Measurements from ENCODE around the gene MCM3. TPM values are rescaled to one million over a fixed set of nuclear protein-coding genes. Genes with fewer than 3 reads are reported as not detected.

MCM3 gene
- polyA plus RNA-seq, 1 of the 3 experiments (the other 2 are of a cell fraction): 62.4 TPM

DNA sequence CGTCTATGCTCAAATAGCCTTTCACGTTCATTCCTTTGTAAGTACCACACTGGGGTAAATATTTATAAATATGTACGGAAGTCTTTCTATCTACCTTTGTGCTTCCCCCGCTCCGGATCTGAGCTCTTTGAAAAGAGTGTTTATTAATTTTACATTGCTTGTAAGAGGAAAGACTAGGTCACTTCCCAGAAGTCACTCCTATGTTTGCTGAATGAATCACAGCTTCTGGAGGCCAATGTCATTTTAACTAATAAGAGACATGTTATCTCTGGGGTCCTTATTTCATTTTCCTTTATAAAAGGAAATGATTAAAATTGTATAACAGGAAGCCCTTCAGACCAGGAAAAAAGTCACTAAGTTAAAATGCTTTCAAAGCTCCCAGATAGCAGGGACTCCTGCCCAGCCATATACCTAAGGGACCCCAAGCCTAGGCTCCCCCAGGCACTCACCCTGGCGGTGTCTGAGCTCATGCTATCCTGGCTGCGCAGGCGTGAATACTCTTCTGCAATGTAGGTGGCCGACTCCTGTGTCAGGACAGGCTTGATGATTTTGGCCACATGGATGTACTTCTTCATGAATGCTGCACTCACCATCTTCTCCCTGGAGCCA is 12.6 kb downstream of the MCM3 start:
- Histone ChIP-seq H3K9me3 (no peaks in the 10 kb centered on the region), H3K36me3 (replicated peaks in 1 of 2; ENCODE audit: control insufficient read depth in 1 of 2, insufficient read depth in 2 of 2, low read length in 1 of 2) (peaks cover 59 to 64% of the 10 kb centered on the region in 2 experiments), H2AFZ (ENCODE audit: low read depth) (no peak overlapping the region), H3K27ac (ENCODE audit: low read depth in 2 of 2, low read length in 1 of 2) (no peak overlapping the region), H3F3A (replicated peaks; ENCODE audit: insufficient read depth) (no peaks in the 10 kb centered on the region), H3K9me2 (no peaks in the 10 kb centered on the region), H3K4me2 (no peak overlapping the region), H3K4me1 (ENCODE audit: control insufficient read depth in 1 of 2, insufficient read depth in 2 of 2, low read depth in 1 of 2, low read length in 1 of 2) (no peaks in the 10 kb centered on the region), H3K4me3 (ENCODE audit: low read depth in 2 of 2, low read length in 1 of 2) (no peak overlapping the region), H3K79me2 (ENCODE audit: insufficient read depth) (no peaks in the 10 kb centered on the region), H3K9ac (no peak overlapping the region), H3K27me3 (ENCODE audit: insufficient read depth) (no peaks in the 10 kb centered on the region), H4K20me1 (ENCODE audit: insufficient read depth) (no peaks in the 10 kb centered on the region; the same call in 1 of the 2 replicates)
- no peak for TF ChIP-seq NRF1 (IDR thresholded peaks at IDR 0.05; ENCODE audit: low read depth, low read length)
- TF ChIP-seq, protein P1, sequence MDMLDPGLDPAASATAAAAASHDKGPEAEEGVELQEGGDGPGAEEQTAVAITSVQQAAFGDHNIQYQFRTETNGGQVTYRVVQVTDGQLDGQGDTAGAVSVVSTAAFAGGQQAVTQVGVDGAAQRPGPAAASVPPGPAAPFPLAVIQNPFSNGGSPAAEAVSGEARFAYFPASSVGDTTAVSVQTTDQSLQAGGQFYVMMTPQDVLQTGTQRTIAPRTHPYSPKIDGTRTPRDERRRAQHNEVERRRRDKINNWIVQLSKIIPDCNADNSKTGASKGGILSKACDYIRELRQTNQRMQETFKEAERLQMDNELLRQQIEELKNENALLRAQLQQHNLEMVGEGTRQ (IDR thresholded peaks at IDR 0.05; ENCODE audit: borderline replicate concordance, low read depth, low read length): no peak
- TF ChIP-seq FOSL2 (IDR thresholded peaks at IDR 0.05; ENCODE audit: borderline replicate concordance, low read depth): no peak
- no peak for TF ChIP-seq MEF2A (IDR thresholded peaks at IDR 0.05; ENCODE audit: borderline replicate concordance, low read depth)
- TF ChIP-seq MXI1 (IDR thresholded peaks at IDR 0.05; ENCODE audit: low read depth, low read length): no peak
- TF ChIP-seq NFIC (IDR thresholded peaks at IDR 0.05; ENCODE audit: borderline replicate concordance): no peak
- POLR2A ChIA-PET: interaction anchor here (1.0 kb wide), 1 partner anchor 13 kb away, joined by 3 read pairs; the partner anchor contains the start of gene MCM3
- WGBS (ENCODE audit: low lambda C conversion rate): 93% methylated on average over 9 of the region's 9 CpGs
- CTCF ChIA-PET: interaction anchor here (0.9 to 2.4 kb wide), 5 partner anchors 8 to 173 kb away, joined by 3 to 13 read pairs (median 4); no protein-coding TSS in a partner anchor
- DNase-seq: no peak

DNA sequence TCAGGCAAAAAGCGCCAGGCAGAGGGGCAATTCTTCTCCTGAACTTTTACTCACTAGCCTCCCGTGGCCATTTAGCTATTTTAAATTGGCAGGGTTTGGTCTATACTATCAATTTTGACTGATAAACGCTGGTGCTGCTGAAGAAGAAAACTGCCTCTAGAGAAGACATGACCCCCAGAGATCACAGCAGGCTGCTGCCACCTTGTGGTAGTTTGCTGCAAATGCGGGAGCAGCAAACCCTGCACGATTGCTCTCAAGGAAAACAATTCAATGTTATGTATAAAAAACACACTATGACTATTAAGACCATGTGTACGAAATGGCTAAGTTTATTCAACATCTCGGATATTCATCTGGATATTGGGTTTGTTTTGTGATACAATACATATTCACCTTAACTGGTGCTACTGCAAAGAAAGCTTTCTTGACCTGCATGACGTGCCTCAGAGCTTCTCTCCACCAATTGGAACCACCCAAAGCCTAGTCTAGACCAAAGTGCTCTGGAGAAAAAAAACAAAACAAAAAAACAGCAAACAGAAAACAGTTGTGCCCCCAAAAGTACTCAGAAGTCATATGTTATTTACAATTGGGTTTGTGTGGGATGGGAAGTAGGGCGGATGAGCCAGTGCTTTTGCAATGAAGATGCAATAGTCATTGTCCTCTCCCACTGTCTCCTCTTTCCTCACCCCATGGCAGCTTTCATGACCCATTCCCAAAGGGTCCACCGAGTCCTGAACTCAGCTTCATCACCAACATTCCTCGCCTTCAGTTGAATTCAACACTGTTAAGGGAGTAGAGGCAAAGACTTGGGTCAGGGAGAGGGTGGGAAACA is 20.6 kb downstream of the MCM3 start:
- no peak overlapping the region for H3K4me3 ChIP-seq (ENCODE audit: low read depth in 2 of 2, low read length in 1 of 2)
- H3K9me3 ChIP-seq: no peaks in the 10 kb centered on the region
- ChIA-PET CTCF (interaction anchor here (0.6 to 5.1 kb wide), 48 partner anchors 9 to 1579 kb away, joined by 3 to 60 read pairs (median 4); partner anchors contain the start of genes IL17F and MCM3), POLR2A (no interaction called here)
- peak; percentile 66 for DNase-seq
- H2AFZ ChIP-seq (ENCODE audit: low read depth): no peak overlapping the region
- peaks cover 29 to 54% of the 10 kb centered on the region in 2 experiments for H3K36me3 ChIP-seq (replicated peaks in 1 of 2; ENCODE audit: control insufficient read depth in 1 of 2, insufficient read depth in 2 of 2, low read length in 1 of 2)
- H3K9ac ChIP-seq: no peak overlapping the region
- no peaks in the 10 kb centered on the region for H3K79me2 ChIP-seq (ENCODE audit: insufficient read depth)
- H3F3A ChIP-seq (replicated peaks; ENCODE audit: insufficient read depth): no peaks in the 10 kb centered on the region
- no peaks in the 10 kb centered on the region for H3K27me3 ChIP-seq (ENCODE audit: insufficient read depth)
- H3K9me2 ChIP-seq: no peaks in the 10 kb centered on the region
- TF ChIP-seq RCOR1 (IDR thresholded peaks at IDR 0.05; ENCODE audit: low read length) (no peak), GABPA (IDR thresholded peaks at IDR 0.05; ENCODE audit: low read depth) (no peak), FOSL2 (IDR thresholded peaks at IDR 0.05; ENCODE audit: borderline replicate concordance, low read depth) (no peak), ELF1 (IDR thresholded peaks at IDR 0.05) (no peak), FOXM1 (IDR thresholded peaks at IDR 0.05; ENCODE audit: low read depth) (no peak), RAD21 (IDR thresholded peaks at IDR 0.05; ENCODE audit: low read length) (peak; percentile 87), FOXJ3 (CRISPR knock-in tag; IDR thresholded peaks at IDR 0.05) (no peak), MXI1 (IDR thresholded peaks at IDR 0.05; ENCODE audit: low read depth, low read length) (no peak), NFIC (IDR thresholded peaks at IDR 0.05; ENCODE audit: borderline replicate concordance) (no peak), TEAD4 (IDR thresholded peaks at IDR 0.05; ENCODE audit: borderline replicate concordance, insufficient read depth) (no peak), YY1 (IDR thresholded peaks at IDR 0.05; ENCODE audit: low read depth) (no peak), SMC3 (IDR thresholded peaks at IDR 0.05; ENCODE audit: low read depth, low read length) (peak; percentile 94)
- TF ChIP-seq, protein P2, sequence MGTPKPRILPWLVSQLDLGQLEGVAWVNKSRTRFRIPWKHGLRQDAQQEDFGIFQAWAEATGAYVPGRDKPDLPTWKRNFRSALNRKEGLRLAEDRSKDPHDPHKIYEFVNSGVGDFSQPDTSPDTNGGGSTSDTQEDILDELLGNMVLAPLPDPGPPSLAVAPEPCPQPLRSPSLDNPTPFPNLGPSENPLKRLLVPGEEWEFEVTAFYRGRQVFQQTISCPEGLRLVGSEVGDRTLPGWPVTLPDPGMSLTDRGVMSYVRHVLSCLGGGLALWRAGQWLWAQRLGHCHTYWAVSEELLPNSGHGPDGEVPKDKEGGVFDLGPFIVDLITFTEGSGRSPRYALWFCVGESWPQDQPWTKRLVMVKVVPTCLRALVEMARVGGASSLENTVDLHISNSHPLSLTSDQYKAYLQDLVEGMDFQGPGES (IDR thresholded peaks at IDR 0.05; ENCODE audit: low read depth, low read length): no peak
- TF ChIP-seq, protein P3, sequence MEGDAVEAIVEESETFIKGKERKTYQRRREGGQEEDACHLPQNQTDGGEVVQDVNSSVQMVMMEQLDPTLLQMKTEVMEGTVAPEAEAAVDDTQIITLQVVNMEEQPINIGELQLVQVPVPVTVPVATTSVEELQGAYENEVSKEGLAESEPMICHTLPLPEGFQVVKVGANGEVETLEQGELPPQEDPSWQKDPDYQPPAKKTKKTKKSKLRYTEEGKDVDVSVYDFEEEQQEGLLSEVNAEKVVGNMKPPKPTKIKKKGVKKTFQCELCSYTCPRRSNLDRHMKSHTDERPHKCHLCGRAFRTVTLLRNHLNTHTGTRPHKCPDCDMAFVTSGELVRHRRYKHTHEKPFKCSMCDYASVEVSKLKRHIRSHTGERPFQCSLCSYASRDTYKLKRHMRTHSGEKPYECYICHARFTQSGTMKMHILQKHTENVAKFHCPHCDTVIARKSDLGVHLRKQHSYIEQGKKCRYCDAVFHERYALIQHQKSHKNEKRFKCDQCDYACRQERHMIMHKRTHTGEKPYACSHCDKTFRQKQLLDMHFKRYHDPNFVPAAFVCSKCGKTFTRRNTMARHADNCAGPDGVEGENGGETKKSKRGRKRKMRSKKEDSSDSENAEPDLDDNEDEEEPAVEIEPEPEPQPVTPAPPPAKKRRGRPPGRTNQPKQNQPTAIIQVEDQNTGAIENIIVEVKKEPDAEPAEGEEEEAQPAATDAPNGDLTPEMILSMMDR (IDR thresholded peaks at IDR 0.05): peak; percentile 98
- TF ChIP-seq, protein P4, sequence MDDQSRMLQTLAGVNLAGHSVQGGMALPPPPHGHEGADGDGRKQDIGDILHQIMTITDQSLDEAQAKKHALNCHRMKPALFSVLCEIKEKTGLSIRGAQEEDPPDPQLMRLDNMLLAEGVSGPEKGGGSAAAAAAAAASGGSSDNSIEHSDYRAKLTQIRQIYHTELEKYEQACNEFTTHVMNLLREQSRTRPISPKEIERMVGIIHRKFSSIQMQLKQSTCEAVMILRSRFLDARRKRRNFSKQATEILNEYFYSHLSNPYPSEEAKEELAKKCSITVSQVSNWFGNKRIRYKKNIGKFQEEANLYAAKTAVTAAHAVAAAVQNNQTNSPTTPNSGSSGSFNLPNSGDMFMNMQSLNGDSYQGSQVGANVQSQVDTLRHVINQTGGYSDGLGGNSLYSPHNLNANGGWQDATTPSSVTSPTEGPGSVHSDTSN (IDR thresholded peaks at IDR 0.05): no peak
- no peak overlapping the region for H3K4me2 ChIP-seq
- WGBS (ENCODE audit: low lambda C conversion rate): 45% methylated on average over 11 of the region's 11 CpGs
- H4K20me1 ChIP-seq (ENCODE audit: insufficient read depth): no peaks in the 10 kb centered on the region
- H3K4me1 ChIP-seq (ENCODE audit: control insufficient read depth in 1 of 2, insufficient read depth in 2 of 2, low read depth in 1 of 2, low read length in 1 of 2): peaks cover 0 to 2% of the 10 kb centered on the region in 2 experiments; a peak in 1 of 4 replicates
- H3K27ac ChIP-seq (ENCODE audit: low read depth in 2 of 2, low read length in 1 of 2): no peak overlapping the region

Data from SK-N-SH (cell line).